ENCODE measurements around the gene MICAL3. TPM values are rescaled to one million over a fixed set of nuclear protein-coding genes. Genes with fewer than 3 reads are reported as not detected.
A peak's percentile ranks its signal among the peaks of the same experiment; 100 is the strongest.

MICAL3 gene
- total RNA-seq, 1 donor from 2014 or later, result 36.9 TPM

GRCh38 chr22:17927062-17927461, 97.3 kb downstream of the MICAL3 start:
- no peak for DNase-seq (ENCODE audit: low spot score in 2 of 2)
- TF ChIP-seq CTCF (IDR thresholded peaks at IDR 0.05), result no peak
- no peaks in the 10 kb centered on the region for H3K27me3 ChIP-seq
- intact Hi-C loops (cut with DNase I), result no loop called here
- no peak overlapping the region for H3K27ac ChIP-seq
- no peaks in the 10 kb centered on the region for H3K9me3 ChIP-seq
- H3K4me3 ChIP-seq, result no peak overlapping the region
- H3K36me3 ChIP-seq, result no peaks in the 10 kb centered on the region
- H3K4me1 ChIP-seq, result peaks cover 12 to 42% of the 10 kb centered on the region in 2 donors

GRCh38 chr22:17926516-17926915, 97.8 kb downstream of the MICAL3 start:
- no peak overlapping the region for H3K4me3 ChIP-seq
- H3K27ac ChIP-seq, result no peak overlapping the region
- intact Hi-C loops (cut with DNase I), result no loop called here
- no peaks in the 10 kb centered on the region for H3K9me3 ChIP-seq
- TF ChIP-seq CTCF (IDR thresholded peaks at IDR 0.05), result no peak
- H3K4me1 ChIP-seq, result peaks cover 12 to 47% of the 10 kb centered on the region in 2 donors
- no peaks in the 10 kb centered on the region for H3K27me3 ChIP-seq
- H3K36me3 ChIP-seq, result no peaks in the 10 kb centered on the region
- DNase-seq (ENCODE audit: low spot score in 2 of 2), result no peak

- H3K4me1 ChIP-seq, result peaks cover 14 to 49% of the 10 kb centered on the region in 2 donors
- no peaks in the 10 kb centered on the region for H3K9me3 ChIP-seq
- H3K27ac ChIP-seq, result no peak overlapping the region
- no peak for TF ChIP-seq CTCF (IDR thresholded peaks at IDR 0.05)
- no peak overlapping the region for H3K4me3 ChIP-seq
- DNase-seq (ENCODE audit: low spot score in 2 of 2), result no peak
- H3K36me3 ChIP-seq, result no peaks in the 10 kb centered on the region
- no peaks in the 10 kb centered on the region for H3K27me3 ChIP-seq
- intact Hi-C loops (cut with DNase I), result no loop called here
These were observed 98.9 kb downstream of the MICAL3 start for GRCh38 chr22:17925431-17925841.

- Histone ChIP-seq H3K27me3 (no peaks in the 10 kb centered on the region), H3K4me1 (peaks cover 14 to 55% of the 10 kb centered on the region in 2 donors), H3K9me3 (no peaks in the 10 kb centered on the region), H3K27ac (no peak overlapping the region), H3K36me3 (no peaks in the 10 kb centered on the region), H3K4me3 (no peak overlapping the region)
- TF ChIP-seq CTCF (IDR thresholded peaks at IDR 0.05), result no peak
- no peak for DNase-seq (ENCODE audit: low spot score in 2 of 2)
- intact Hi-C loops (cut with DNase I), result no loop called here
These were observed 99.5 kb downstream of the MICAL3 start for GRCh38 chr22:17924735-17925364.

GRCh38 chr22:17924076-17924475, 100.3 kb downstream of the MICAL3 start:
- H3K4me1 ChIP-seq, result peaks cover 14 to 59% of the 10 kb centered on the region in 2 donors
- no peak overlapping the region for H3K4me3 ChIP-seq
- TF ChIP-seq CTCF (IDR thresholded peaks at IDR 0.05), result no peak
- intact Hi-C loops (cut with DNase I), result no loop called here
- H3K27me3 ChIP-seq, result no peaks in the 10 kb centered on the region
- H3K9me3 ChIP-seq, result no peaks in the 10 kb centered on the region
- DNase-seq (ENCODE audit: low spot score in 2 of 2), result no peak
- H3K27ac ChIP-seq, result peak overlapping the region; percentile 69
- no peaks in the 10 kb centered on the region for H3K36me3 ChIP-seq

All from ascending aorta (tissue), 2 donors.